ENCODE data around the gene MFF.

DNA sequence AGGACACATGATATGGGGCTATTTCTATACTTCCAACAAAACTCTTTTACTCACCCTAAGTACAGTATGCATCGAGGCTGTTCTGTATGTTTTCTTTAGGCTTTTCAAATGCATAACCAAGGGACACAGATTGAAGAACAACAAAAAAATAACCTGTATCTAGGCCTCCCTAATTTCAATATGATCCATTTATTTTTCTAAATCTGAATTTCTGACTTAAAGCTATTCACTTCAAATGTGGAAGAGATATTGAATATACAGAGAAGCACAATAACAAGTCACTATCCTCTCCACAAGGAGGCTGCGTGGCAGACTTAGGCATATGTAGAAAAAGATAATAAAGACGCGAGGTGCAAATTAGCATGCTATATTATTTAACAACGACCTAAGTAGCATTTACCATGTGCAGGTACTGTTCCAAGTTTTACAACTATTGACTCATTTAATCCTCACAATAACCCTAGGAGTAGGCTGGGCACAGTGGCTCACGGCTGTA lies 39.3 kb upstream of the MFF start:
- TF ChIP-seq, protein P1, sequence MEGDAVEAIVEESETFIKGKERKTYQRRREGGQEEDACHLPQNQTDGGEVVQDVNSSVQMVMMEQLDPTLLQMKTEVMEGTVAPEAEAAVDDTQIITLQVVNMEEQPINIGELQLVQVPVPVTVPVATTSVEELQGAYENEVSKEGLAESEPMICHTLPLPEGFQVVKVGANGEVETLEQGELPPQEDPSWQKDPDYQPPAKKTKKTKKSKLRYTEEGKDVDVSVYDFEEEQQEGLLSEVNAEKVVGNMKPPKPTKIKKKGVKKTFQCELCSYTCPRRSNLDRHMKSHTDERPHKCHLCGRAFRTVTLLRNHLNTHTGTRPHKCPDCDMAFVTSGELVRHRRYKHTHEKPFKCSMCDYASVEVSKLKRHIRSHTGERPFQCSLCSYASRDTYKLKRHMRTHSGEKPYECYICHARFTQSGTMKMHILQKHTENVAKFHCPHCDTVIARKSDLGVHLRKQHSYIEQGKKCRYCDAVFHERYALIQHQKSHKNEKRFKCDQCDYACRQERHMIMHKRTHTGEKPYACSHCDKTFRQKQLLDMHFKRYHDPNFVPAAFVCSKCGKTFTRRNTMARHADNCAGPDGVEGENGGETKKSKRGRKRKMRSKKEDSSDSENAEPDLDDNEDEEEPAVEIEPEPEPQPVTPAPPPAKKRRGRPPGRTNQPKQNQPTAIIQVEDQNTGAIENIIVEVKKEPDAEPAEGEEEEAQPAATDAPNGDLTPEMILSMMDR (IDR thresholded peaks at IDR 0.05) = no peak
- TF ChIP-seq POLR2A (IDR thresholded peaks at IDR 0.05) = no peak
